HL-60 (cell line): ENCODE data around the gene CCNY.
"Not testable (repeated sequence)": the region's sequence is repeated elsewhere in the genome, so short reads cannot be mapped to it uniquely, and the experiment has no call there.

ENCODE experiments used
- DNase-seq, 2 experiments: peaks; one replicate each; pipeline ENCODE4 v3.0.0-alpha.2; 2010 to 2020; ENCODE audit warnings: low read depth in 1 of 2, low spot score in 1 of 2
- H3K27ac ChIP-seq: fragments of 250-450 bp; sonication (Bioruptor Pico); replicated peaks from 2 replicates; pipeline ENCODE4 v1.5.1; 2020; ENCODE audit warnings: mild to moderate bottlenecking, moderate library complexity
- H3K27me3 ChIP-seq: fragments of 250-450 bp; sonication (Bioruptor Pico); 2 replicates; pipeline ENCODE4 v1.5.1; 2021; ENCODE audit warnings: mild to moderate bottlenecking, moderate library complexity; ENCODE audit not compliant: insufficient read depth, poor library complexity, severe bottlenecking
- H3K4me3 ChIP-seq: replicated peaks from 2 replicates; pipeline ENCODE4 v1.5.1; 2011; ENCODE audit warnings: mild to moderate bottlenecking, control low read depth, low read length; ENCODE audit not compliant: insufficient read depth
- GABPA ChIP-seq: IDR thresholded peaks from 2 replicates; pipeline ENCODE4 v1.6.1; 2012; ENCODE audit warnings: low read depth
- POLR2AphosphoS5 ChIP-seq: IDR thresholded peaks from 2 replicates; pipeline ENCODE4 v1.6.1; 2012; ENCODE audit warnings: low read depth
- REST ChIP-seq: IDR thresholded peaks from 2 replicates; pipeline ENCODE4 v1.6.1; 2012; ENCODE audit warnings: low read depth; ENCODE audit not compliant: insufficient replicate concordance
- SPI1 ChIP-seq: IDR thresholded peaks from 2 replicates; pipeline ENCODE4 v1.6.1; 2012; ENCODE audit warnings: low read depth, mild to moderate bottlenecking, borderline replicate concordance
- TF ChIP-seq, protein P1 (sequence below): IDR thresholded peaks from one replicate; pipeline ENCODE4 v1.5.1; 2011; ENCODE audit warnings: low read length, control low read depth, inconsistent platforms; ENCODE audit not compliant: insufficient read depth

Gene CCNY

DNA sequence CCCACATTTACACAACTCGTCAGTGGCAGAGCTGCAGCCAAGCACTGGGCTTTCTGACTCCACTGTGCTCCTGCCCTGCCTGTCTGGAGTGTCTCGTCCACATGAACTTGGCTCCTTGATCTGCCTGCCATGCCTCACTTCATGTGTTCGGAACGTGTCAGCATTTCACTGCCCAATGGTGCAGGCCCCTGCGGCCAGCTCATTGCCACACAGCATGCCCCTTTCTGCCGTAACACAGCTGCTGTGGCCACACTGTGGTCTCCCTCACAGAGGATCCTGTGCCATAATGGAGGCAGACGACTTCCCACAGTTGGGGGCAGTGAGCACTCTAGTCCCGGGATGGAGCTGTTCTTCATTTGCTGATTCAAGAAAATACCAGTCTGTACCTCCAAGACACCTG, 174.6 kb downstream of the CCNY start:
- DNase-seq, result no peak
- TF ChIP-seq SPI1, result no peak
- TF ChIP-seq, protein P1, sequence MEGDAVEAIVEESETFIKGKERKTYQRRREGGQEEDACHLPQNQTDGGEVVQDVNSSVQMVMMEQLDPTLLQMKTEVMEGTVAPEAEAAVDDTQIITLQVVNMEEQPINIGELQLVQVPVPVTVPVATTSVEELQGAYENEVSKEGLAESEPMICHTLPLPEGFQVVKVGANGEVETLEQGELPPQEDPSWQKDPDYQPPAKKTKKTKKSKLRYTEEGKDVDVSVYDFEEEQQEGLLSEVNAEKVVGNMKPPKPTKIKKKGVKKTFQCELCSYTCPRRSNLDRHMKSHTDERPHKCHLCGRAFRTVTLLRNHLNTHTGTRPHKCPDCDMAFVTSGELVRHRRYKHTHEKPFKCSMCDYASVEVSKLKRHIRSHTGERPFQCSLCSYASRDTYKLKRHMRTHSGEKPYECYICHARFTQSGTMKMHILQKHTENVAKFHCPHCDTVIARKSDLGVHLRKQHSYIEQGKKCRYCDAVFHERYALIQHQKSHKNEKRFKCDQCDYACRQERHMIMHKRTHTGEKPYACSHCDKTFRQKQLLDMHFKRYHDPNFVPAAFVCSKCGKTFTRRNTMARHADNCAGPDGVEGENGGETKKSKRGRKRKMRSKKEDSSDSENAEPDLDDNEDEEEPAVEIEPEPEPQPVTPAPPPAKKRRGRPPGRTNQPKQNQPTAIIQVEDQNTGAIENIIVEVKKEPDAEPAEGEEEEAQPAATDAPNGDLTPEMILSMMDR, result no peak
- no peak for TF ChIP-seq REST
- TF ChIP-seq GABPA, result no peak
- no peak for TF ChIP-seq POLR2AphosphoS5
- H3K27ac ChIP-seq, result no peak overlapping the region
- H3K27me3 ChIP-seq, result no peaks in the 10 kb centered on the region
- H3K4me3 ChIP-seq, result no peak overlapping the region

- DNase-seq, result no peak
- TF ChIP-seq, protein P1, result no peak
- peak; percentile 86 for TF ChIP-seq SPI1
- Histone ChIP-seq H3K27me3 (no peaks in the 10 kb centered on the region), H3K27ac (no peak overlapping the region), H3K4me3 (no peak overlapping the region)
Measured at GRCh38 chr10:35511647-35512046, 175.3 kb downstream of the CCNY start.

GRCh38 chr10:35516102-35516670, 179.9 kb downstream of the CCNY start:
- TF ChIP-seq SPI1 (no peak), POLR2AphosphoS5 (no peak), GABPA (no peak), REST (no peak)
- TF ChIP-seq, protein P1, result no peak
- Histone ChIP-seq H3K4me3 (no peak overlapping the region), H3K27me3 (no peaks in the 10 kb centered on the region), H3K27ac (no peak overlapping the region)
- no peak for DNase-seq

GRCh38 chr10:35517431-35518181, 181.3 kb downstream of the CCNY start:
- TF ChIP-seq, protein P1, result no peak
- TF ChIP-seq SPI1 (no peak), POLR2AphosphoS5 (no peak), REST (no peak), GABPA (no peak)
- DNase-seq, result no peak
- H3K4me3 ChIP-seq, result no peak overlapping the region
- no peak overlapping the region for H3K27ac ChIP-seq
- H3K27me3 ChIP-seq, result no peaks in the 10 kb centered on the region

DNA sequence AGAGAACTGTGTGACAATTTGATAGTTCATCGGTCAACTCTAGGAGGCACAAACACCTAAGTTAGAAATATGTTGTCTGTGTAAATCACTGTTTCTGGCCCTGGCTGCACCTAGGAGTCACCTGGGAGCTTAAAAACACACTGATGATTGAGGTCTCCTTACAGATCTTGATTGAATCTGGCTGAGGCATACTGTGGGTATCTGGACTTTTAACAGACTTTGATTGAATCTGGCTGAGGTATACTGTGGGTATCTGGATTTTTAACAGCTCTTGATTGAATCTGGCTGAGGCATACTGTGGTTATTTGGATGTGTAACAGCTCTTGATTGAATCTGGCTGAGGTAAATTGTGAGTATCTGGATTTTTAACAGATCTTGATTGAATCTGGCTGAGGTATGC, 181.9 kb downstream of the CCNY start:
- not testable (repeated sequence) for H3K4me3 ChIP-seq, DNase-seq, H3K27ac ChIP-seq, H3K27me3 ChIP-seq
